A549 (cell line): ENCODE data around the gene CFAP97D2.

Experiments
- BHLHE40 ChIP-seq: IDR thresholded peaks from 2 replicates; pipeline ENCODE4 v1.6.1; 2012; ENCODE audit warnings: low read depth, low read length, inconsistent platforms
- GATA3 ChIP-seq: IDR thresholded peaks from 2 replicates; pipeline ENCODE4 v1.6.1; 2012; ENCODE audit warnings: borderline replicate concordance
- JUN ChIP-seq, 2 experiments: fragments of >200 bp; sonication (Bioruptor Twin); formaldehyde crosslinking; IDR thresholded peaks; 2 replicates in 1 of 2; 3 replicates in 1 of 2; pipeline ENCODE4 v1.6.1; 2016 to 2017
- ZSCAN20 ChIP-seq: fragments of 250-450 bp; sonication (Bioruptor Pico); IDR thresholded peaks from 2 replicates; pipeline ENCODE4 v1.8.0; 2022; ENCODE audit warnings: mild to moderate bottlenecking, moderate library complexity
- TF ChIP-seq, protein P1 (sequence below): fragments of >200 bp; sonication (Bioruptor Twin); formaldehyde crosslinking; IDR thresholded peaks from 3 replicates; pipeline ENCODE4 v1.5.1; 2016

DNA sequence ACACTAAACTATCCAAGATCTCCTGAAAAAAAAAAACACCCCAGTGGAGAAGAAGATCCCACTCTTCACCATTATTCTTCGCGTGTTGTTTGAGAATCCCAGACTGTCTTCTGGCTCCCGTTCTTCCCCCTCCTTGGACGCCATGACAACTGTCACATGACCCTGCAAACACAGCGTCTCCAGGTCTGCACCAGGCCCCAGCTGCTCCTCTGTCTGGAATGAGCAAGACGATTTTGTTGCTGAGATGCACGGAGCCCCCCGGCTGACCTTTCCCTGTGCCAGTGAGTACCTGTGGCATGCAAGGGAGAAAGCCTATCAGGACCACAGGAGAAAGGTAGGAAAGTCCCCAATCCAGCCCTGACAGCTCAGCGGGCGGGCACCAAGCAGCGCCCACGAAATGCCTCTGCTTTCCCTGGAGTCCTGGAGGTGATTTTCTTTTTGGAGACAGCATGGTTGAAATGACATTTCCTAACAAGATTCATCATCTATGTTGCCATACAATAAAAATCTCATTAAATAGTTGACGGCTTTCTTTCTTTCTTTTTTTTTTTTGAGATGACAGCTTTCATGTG, at the start of gene CFAP97D2:
- TF ChIP-seq, protein P1, sequence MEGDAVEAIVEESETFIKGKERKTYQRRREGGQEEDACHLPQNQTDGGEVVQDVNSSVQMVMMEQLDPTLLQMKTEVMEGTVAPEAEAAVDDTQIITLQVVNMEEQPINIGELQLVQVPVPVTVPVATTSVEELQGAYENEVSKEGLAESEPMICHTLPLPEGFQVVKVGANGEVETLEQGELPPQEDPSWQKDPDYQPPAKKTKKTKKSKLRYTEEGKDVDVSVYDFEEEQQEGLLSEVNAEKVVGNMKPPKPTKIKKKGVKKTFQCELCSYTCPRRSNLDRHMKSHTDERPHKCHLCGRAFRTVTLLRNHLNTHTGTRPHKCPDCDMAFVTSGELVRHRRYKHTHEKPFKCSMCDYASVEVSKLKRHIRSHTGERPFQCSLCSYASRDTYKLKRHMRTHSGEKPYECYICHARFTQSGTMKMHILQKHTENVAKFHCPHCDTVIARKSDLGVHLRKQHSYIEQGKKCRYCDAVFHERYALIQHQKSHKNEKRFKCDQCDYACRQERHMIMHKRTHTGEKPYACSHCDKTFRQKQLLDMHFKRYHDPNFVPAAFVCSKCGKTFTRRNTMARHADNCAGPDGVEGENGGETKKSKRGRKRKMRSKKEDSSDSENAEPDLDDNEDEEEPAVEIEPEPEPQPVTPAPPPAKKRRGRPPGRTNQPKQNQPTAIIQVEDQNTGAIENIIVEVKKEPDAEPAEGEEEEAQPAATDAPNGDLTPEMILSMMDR: no peak
- TF ChIP-seq BHLHE40: no peak
- no peak for TF ChIP-seq GATA3
- no peak for TF ChIP-seq ZSCAN20 (CRISPR knock-in tag)
- no peak for TF ChIP-seq JUN (IDR thresholded peaks at IDR 0.05)
